NCI-H226 (cell line): ENCODE results near the gene MRPS11.
"Not testable (repeated sequence)": the region's sequence is repeated elsewhere in the genome, so short reads cannot be mapped to it uniquely, and the experiment has no call there.

Source experiments
- DNase-seq: peaks from one replicate; pipeline ENCODE4 v3.0.0-alpha.2; 2015

MRPS11 gene

DNA sequence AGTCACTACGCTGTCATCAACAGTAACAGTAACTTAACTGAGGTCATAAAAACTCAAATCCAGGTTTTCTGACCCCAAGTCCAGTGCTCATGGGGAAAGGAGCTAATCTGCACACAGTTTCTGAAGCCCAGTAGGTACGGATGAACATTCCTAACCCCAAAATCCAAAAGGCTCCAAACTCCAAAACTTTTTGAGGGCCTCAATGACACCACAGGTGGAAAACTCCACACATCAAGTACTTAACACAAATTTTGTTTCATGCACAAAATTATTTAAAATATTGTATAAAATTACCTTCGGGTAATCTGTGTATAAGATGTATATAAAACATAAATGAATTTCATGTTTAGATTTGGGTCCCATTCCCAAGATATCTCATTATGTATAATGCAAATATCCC is 10.8 kb upstream of the MRPS11 start:
- DNase-seq = no peak

DNA sequence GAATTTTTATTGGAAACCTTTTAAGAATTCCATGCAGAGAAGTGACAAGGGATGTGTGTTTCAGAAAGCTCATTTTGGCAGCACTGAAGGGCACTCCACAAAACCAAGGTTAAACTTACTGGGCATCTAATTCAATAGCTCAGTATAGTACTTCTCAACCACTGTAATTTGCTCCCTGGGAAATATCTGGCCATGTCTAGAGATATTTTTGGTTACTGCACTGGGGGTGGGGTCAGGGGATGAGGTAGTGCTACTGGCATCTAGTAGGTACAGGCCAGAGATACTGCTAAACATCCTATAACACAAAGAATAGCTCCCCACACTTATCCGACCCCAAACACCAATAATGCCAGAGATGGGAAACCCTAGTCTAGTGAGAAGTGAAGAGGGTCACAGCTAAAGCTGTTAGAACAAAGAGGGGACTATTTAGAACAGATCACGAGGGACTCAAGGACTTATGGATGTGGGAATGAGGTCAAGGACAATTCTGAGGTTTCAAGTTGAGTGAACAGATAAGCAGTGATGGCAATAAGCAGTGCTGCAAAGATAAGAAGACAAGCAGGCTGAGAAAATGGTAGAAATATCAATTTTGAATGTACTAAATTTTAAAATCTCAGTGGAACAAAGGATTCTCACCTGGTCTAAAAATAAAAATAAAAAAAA is 3.5 kb upstream of the MRPS11 start:
- no peak for DNase-seq

DNA sequence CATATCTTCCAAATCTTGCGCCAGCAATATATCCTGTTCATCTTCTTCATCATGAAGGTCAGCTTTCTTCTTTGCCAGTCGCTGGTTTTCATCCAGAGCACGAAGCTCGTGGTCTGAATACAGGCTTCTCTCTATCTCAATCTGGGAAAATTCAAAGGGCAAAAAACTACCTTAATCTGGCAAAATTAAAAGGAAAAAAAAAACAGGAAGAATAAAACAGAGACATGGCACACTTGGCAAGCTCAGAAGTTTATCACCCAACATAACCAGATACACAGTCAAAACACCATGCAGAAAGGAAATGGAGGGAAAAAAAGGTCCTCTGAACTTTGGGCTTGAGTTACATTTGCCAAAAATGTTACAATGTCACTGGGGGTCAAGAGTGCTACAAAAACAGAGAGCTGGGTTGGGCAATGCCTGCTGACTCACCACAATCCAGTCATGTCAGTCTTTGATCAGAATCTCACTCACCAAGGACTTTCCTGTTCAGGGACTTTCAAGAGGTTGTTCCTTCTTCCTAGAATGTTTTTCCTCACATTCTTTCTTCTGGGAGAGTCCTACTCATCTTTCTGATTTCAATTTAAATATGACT is 1.8 kb upstream of the MRPS11 start:
- no peak for DNase-seq

DNA sequence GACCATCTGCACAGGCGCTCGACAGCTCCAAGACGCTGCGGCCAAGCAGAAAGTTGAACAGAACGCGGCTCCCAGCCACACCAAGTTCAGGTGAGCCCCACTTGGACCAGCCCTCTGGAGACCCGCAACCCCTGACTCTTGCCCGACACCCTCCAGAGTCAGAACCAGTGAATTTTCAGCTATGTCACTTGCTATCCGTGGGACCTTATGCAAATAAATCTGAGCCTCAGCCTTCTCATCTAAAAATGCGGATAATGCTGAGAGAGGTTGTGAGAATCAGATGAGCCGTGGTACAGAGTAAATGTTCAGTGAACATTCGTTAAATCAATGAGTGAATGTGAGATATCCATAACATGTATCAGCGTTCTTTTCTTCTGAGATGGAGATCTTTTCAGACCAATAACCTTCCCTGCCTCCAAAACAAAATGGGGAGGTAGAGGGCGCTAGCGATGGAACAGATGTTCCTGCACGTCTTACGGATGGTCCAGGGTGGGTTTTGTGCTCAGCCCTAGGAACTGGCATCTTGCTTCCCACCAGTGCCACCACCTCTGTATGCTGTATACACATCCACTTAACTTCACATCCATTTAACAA is 524 bp downstream of the MRPS11 start:
- DNase-seq = no peak

DNA sequence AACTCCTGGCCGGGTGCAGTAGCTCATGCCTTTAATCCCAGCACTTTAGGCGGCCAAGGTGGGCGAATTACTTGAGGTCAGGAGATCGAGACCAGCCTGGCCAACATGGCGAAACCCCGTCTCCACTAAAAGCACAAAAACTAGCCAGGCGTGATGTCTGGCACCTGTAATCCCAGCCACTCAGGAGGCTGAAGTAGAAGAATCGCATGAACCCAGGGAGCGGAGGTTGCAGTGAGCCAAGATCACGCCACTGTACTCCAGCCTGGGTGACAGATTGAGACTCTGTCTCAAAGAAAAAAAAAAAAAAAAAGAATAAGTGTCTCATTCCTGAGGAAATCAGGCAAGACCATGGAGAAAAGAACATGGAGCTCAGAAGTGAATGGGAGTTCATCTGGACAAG is 1.2 kb downstream of the MRPS11 start:
- not testable (repeated sequence) for DNase-seq

GRCh38 chr15:88469321-88469720 is 1.8 kb downstream of the MRPS11 start:
- DNase-seq = no peak

DNA sequence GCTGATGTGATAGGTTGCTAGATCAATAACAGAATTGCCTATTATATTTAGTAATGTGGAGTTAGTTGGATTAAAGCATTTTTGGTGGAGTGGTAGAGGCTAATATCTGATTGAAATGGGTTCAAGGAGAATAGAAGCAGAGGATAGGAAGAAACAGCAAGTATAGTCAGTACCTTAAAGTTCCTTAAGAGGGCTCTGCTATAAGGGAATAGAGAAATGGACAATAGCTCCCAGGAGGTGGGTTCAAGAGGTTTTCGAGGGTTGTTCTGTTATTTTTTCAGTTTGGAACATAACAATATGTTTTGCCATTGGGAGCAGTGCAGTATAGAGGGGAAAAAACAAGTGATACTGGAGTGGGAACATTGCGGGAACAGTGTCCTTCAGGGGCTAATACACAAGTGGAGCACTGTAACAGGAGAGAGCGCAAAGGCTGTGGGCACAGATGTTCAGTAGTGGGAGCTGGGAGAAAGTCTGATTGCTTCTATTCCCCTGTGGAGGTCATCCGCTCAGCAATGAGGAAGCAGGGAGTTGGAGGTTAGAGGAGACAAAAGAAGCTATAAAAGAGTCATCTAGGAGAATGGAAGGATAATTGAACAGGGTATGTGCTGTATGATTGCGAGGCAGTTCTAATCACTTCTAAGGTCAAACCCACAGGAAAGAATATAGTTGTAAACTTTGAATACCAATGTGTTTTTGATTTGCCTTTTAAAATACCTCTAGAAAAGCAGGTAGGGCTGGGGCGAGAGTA is 3.3 kb downstream of the MRPS11 start:
- no peak for DNase-seq

DNA sequence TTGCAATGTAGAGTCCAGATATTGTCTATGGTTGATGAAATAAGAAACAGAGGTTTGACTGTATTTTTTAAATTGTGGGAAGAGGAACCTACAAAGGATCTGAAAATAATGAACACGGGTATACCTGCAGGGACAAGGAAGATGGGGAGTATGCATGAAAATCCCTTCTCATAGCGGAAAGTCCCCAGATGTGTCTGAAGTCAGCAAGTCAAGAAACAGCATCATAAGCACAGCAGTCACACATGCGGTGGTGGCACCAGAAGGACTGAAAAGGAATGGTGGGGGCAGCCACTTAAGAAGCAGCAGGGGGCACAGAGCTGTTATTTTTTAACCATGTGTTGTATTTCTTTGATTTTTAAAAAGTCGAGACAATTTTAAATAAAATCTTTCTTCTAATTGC is 4.7 kb downstream of the MRPS11 start:
- DNase-seq = no peak

GRCh38 chr15:88473661-88474293 is 6.3 kb downstream of the MRPS11 start:
- not testable (repeated sequence) for DNase-seq

- peak; percentile 24 for DNase-seq
Measured at GRCh38 chr15:88476635-88477060, 9.1 kb downstream of the MRPS11 start.

- DNase-seq = no peak
Measured at GRCh38 chr15:88477126-88477525, 9.6 kb downstream of the MRPS11 start.

DNA sequence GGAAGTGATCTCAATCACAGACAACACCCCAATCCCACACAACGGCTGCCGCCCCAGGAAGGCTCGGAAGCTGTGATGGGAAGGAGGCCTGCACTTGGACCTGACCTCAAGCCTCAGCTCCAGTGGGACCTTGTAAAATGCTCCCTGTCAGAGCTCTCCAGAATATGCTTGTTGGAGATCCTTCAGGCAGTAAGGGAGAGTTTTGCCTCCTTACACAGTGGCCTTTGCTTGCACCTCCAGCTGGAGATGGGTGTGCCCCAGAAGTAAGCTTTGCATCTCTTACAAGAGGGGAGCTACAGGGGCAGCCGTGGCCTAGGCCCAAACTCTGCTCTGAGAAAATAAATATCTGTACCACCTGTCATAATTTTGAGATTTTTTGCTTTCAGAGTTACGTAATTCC is 10.4 kb downstream of the MRPS11 start:
- no peak for DNase-seq

- no peak for DNase-seq
Measured at GRCh38 chr15:88479169-88479568, 11.7 kb downstream of the MRPS11 start.

DNA sequence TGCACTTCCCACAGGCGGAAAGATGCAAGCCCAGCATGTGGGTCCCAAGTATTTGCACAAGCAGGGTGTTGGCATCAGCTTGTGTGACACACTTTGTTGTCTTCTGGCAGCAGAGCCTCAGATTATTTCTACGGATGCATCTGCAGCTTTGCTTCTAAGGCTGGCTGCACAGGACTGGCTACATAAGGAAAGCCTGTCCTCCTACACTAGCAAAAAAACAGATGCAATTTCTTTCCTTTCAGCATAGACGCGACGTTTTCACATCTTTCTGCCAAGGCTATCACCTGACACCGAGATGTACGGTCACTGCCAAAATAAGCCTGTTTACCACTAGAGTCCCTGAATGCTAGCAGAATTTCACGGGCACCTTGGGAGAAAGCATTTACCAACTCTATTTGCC is 13.5 kb downstream of the MRPS11 start:
- no peak for DNase-seq

DNA sequence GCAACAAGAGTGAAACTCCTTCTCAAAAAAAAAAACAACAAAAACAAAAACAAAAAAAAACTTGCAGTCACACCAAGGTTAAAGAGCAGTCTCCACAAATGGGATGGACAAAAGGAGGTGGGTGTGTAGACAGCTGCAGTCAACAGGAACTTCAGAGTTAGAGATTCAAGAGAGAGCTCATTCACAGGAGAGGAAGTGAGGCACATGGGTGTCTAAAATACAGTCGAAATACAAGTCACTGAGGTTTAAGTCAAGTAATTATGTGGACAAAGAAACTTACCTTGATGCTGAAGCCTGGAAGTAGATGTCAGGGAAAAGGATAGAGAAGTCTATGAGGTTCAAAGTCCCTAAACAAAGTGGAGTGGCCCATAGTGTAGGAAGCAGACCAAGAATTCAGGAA is 14.8 kb downstream of the MRPS11 start:
- DNase-seq = no peak

GRCh38 chr15:88484682-88485331 is 17.3 kb downstream of the MRPS11 start:
- peak; percentile 21 for DNase-seq

- DNase-seq = no peak
Measured at GRCh38 chr15:88487178-88487795, 19.8 kb downstream of the MRPS11 start.

DNA sequence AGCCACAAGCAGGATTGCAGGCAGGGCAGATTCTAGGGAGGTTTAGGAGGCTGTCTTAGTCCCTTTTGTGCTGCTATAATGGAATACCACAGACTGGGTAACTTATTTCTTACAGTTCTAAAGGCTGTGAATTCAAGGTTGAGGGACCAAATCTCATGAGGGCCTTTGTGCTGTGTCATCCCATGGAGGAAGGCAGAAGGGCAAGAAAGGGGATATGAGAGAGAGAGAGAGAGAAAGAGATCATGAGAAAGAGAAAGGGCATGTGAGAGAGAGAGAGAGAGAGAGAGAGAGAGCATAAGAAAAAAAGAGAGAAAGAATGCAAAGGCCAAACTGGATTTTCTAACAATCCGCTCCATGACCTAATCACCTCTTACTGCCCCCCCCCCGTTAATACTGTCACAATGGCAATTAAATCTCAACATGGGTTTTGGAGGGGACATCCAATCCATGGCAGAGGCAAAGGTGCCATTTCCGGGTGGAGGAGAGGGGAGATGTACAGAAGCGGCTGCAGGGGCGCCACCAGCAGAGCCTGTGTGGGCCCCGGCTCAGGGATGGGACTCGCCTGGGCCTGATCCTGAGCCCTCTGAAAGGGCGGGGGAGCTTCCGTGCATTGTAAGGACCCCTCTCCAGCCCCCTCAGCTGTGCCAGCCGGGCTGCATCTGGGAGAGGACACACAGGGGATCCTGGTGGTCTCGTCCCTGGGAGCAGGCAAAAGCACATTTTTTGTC is 20.5 kb downstream of the MRPS11 start:
- DNase-seq = no peak

- DNase-seq = no peak
Measured at GRCh38 chr15:88489321-88489720, 21.8 kb downstream of the MRPS11 start.

DNA sequence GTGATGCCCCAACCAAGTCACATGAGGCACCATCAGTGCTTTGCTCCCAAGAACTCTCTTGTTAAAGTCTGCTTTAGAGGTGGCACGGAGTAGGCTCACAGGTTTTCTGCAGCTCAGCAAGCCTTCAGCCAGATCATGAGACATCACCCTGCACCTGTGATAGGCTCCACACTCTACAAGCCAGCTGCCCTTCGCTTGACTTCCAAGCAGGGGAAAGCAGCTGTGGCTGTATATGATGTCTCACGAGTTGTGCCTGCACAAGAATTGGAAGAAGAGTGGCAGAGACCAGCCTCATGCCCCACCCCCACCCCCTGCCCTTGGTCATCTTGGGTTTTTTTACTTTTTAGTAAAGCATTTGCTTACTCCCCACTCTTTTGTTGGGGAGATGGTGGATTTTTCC is 22.5 kb downstream of the MRPS11 start:
- DNase-seq = no peak

- DNase-seq = no peak
Measured at GRCh38 chr15:88491158-88491557, 23.6 kb downstream of the MRPS11 start.

GRCh38 chr15:88493844-88494243 is 26.3 kb downstream of the MRPS11 start:
- no peak for DNase-seq
